Activated CD4-positive, alpha-beta T cell treated with anti-CD3 and anti-CD28 coated beads for 1 hour (primary cell): ENCODE results near the gene KCNH1.
"Not testable (repeated sequence)": the region's sequence is repeated elsewhere in the genome, so short reads cannot be mapped to it uniquely, and the experiment has no call there.

Experiments used
- DNase-seq: peaks from one replicate; pipeline ENCODE4 v3.0.0-alpha.2; 2020

The KCNH1 gene

DNA sequence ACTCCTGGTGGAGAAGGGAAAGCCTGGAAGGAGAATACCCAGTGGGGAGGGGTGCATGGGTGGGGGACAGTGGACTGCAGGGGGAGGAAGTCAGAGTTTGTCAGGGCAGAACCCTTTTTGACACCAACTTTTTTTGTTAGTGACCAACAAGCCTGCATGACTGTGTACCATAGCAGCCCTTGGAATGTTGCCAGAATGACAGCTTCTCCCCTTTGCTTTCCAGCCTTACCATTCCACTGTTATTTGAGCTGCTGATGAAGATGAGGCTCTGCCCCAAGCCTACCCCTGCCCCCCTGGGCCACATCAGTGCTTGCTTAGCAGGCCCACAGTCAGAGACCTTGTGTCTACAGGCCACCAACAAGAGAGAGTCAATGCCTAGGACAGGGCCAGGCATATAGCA, 464.0 kb downstream of the KCNH1 start:
- DNase-seq = no peak

DNA sequence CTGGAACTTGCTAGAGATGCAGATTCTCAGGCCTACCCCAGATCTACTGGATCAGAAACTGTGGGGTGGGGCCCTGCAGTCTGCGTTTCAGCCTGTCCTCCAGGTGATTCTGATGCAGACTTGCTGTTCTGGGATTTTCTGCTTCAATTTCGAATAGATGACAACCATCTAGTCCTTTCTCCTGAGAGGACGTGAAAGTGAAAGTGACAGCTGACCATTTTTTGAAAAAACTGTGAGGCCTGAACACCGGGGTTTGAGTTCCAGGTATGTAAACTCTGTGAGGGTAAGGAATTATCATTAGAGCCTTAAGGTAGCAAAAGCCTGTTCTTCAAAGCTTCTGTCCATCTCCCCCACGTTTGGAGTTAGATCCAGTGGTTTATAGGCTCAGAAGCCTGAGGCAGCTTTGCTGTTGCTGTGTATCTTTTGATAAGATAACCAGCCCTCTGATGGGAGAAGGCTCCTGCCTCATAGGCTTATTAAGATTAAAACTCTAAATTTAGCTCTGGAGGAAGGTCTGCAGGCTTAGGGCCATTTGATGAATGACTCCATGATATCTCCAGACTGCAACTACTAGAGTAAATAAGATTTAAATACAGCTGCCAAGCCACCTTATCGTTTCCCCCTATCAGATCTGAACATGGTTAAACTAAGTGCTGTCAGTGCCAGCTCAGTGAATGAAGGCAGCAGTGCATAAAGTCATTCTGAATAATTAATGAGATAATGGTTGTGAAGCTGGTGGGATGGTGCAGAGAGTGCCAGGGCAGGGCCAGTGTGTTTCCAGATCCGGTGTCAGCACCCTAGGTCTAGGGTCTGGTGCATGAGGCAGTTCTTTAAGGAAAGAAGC, 470.0 kb downstream of the KCNH1 start:
- no peak for DNase-seq

GRCh38 chr1:210662291-210663050, 471.5 kb downstream of the KCNH1 start:
- DNase-seq = no peak

DNA sequence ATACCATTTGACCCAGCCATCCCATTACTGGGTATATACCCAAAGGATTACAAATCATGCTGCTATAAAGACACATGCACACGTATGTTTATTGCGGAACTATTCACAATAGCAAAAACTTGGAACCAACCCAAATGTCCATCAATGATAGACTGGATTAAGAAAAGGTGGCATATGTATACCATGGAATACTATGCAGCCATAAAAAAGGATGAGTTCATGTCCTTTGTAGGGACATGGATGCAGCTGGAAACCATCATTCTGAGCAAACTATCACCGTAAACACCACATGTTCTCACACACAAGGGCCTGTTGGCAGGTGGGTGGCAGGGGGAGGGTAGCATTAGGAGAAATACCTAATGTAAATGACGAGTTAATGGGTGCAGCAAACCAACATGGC, 472.4 kb downstream of the KCNH1 start:
- DNase-seq = not testable (repeated sequence)

GRCh38 chr1:210657806-210658205, 476.1 kb downstream of the KCNH1 start:
- DNase-seq = no peak

- DNase-seq = no peak
These were observed 478.4 kb downstream of the KCNH1 start for GRCh38 chr1:210655511-210655910.

- no peak for DNase-seq
These were observed 479.6 kb downstream of the KCNH1 start for GRCh38 chr1:210654176-210654981.

- no peak for DNase-seq
These were observed 480.2 kb downstream of the KCNH1 start for GRCh38 chr1:210653771-210654170.

GRCh38 chr1:210652329-210652954, 481.5 kb downstream of the KCNH1 start:
- DNase-seq = no peak

DNA sequence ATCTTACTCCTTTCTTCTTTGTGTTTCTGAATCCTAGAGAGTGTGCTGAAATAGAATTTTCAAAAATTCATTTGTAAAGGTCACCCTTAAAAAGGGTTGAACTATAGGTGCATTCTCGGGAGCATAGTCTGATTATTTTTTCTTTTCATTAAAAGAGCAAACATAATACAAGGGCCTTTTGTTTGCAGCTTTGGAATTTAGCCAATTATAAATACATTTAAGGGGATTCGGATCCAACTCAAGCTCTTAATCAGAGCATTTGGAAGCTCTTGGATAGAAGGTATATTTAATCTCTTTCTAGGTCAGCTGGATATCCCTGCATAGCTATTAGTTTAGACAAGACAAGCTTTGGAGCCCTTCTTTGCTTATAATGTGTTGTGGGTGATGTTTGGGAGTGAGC, 483.5 kb downstream of the KCNH1 start:
- no peak for DNase-seq

DNA sequence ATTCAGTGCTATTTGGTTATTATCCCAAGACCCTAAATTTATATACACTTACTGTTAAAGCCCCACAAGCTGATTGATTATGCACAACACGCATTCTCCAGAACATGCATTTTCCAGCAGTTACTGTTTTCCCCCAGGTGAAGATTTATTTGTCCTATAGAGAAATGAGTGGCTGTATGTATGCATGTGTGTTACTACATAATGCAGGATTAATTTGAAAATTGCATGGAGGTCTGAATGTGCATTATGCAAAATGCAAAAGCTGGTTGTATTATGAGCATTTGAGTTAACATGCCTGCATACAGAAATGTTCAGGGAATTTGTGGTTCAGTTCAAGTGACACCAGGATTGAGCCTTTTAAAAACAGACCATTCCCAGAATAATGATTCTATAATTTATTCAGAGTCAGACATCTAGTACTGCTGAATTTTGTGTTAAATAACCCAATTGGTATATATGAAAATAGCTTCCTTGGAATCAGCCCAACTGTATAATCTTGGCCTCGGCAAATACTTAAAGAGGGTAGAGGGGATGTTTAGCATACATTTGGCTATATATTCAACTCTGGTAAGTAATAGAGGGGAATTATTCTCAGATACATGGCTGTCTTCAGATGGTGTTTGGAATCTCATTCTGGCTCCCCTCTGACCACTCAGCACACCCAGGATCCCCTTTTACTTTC, 485.2 kb downstream of the KCNH1 start:
- no peak for DNase-seq

DNA sequence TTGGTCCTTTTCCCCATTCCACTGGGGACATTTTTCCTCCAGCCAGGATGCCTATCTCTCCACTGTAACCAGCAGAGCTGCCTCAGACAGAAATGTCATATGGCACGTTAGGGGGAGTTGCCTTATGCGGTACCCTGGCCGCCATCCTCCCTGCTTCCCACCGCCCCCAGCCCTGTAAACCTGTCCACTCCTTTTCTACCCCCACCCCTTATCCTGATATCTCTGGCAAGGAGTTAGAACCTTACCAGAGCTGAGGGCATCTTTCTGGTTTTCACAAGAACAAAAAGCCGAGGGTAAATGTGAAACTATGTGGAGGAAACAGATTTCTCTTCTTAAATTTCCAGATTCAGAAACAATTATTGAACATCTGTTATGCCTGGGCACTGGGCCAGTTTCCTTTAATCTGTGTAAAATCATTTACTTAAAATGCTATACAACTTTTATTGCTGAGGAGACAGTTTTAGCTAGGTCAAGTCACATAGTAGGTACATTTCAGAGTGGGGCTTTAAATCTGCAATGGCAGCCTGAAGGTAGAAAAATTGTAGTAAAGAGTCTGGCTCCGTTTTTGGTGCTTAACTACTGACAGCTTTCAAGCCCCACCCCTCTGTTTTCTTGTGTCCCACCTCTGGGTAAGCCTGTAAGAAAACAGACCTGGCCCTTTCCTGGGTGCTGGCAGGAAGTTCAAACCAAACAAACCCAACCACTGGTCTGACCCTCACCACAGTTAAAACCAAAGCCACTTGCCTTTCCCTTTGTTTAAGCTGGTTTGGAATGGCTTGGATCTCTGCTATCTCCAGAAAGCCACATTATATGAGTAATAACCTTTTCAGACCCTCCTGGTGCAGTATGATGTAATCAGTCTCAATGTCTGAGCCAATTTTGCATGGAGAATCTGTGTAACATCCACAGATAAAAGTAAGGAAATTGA, 486.3 kb downstream of the KCNH1 start:
- no peak for DNase-seq

DNA sequence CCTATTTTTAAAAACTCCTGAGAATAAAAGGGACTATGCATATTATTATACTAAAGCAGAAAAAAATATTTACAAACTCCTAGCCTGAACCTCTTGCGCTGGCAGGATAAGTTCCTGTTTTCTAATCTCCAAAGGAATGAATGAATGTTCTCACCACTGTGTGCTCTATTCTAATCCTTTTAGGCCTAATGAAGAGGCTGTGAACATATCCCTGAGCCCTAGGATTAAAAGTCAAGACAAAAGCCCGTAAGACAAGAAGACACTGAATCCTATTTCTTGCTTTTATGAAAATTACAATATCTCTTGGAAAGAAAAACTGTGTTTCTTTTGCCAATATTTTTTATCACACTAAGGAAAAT, 487.7 kb downstream of the KCNH1 start:
- DNase-seq = no peak

GRCh38 chr1:210645582-210646257, 488.2 kb downstream of the KCNH1 start:
- DNase-seq = no peak

DNA sequence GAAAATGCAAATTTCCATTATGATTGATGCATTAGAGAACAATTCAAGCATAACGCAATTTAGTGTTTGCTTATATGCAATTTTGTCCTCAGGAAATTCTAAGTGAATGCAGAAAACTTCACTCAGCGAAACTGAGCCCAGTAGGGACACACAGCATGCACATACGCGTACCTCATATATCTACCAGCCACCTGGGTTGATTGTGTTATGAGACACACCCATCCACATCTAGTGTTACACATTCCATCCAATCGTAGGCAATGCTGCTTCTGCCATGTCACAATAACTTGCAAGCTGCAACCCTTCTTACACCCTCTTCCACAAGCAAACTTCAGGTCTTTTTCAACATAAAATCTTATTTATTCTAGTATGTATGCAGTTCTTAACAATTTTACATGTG, 492.4 kb downstream of the KCNH1 start:
- no peak for DNase-seq

GRCh38 chr1:210635108-210635507, 498.8 kb downstream of the KCNH1 start:
- DNase-seq = no peak

- DNase-seq = no peak
These were observed 500.3 kb downstream of the KCNH1 start for GRCh38 chr1:210633636-210634035.

DNA sequence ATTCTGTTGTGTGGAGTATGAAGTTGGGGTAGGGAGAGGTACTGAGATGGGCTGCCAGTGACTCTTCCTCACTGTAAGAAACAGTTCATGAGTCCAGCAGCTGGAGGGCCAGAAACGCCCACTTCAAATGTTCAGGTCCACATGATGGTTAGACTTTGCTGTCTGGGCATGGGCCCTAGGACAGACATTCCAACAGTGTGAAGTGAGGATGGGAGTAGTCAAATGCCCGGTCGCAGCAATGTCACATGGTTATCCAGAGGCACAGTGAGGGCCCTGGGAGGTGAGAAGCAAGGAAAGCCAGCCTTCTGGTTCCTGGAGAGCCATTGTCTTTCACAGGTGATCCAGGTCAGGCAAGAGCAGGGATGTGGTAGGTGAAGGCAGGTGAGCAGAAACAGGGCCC, 500.8 kb downstream of the KCNH1 start:
- DNase-seq = no peak

- DNase-seq = no peak
These were observed 502.5 kb downstream of the KCNH1 start for GRCh38 chr1:210631399-210631798.

GRCh38 chr1:210629276-210629675, 504.7 kb downstream of the KCNH1 start:
- DNase-seq = no peak

GRCh38 chr1:210627755-210628154, 506.2 kb downstream of the KCNH1 start:
- DNase-seq = no peak
